Pancreas (tissue), 10 donors: ENCODE results near the gene NBEAL1. TPM values are rescaled to one million over a fixed set of nuclear protein-coding genes. Genes with fewer than 3 reads are reported as not detected.

Source experiments
- ATAC-seq, 4 donors: fragments of 200-7000 bp; cut with Tn5 transposase; one replicate each; pipeline versions ENCODE4 v1.8.0 to v1.9.1; 2020; ENCODE audit warnings: mild to moderate bottlenecking in 4 of 4, moderate library complexity in 4 of 4
- DNase-seq, 6 donors: peaks; one replicate each; pipeline ENCODE4 v3.0.0-alpha.2; 2020
- FAIRE-seq: peaks from 2 replicates; lab custom pipeline; 2012; peaks lifted over from hg19 to GRCh38; lab: Jason Lieb, UNC
- H3K27ac ChIP-seq, 4 donors: fragments of 200-600 bp; sonication (generic); 1 replicate in 3 of 4; 2 replicates in 1 of 4; pipeline versions ENCODE4 v1.5.0 to v1.8.0; 2020
- H3K27me3 ChIP-seq, 4 donors: fragments of 200-600 bp; one replicate each; pipeline ENCODE4 v1.8.0; 2021
- H3K36me3 ChIP-seq, 3 donors: fragments of 200-600 bp; sonication (generic) in 1 of 3; one replicate each; pipeline versions ENCODE4 v1.5.0 to v1.8.0; 2020 to 2021
- H3K4me1 ChIP-seq, 3 donors: fragments of 200-600 bp; one replicate each; pipeline ENCODE4 v1.8.0; 2021
- H3K4me3 ChIP-seq, 4 donors: fragments of 200-600 bp; sonication (generic) in 2 of 4; one replicate each; pipeline versions ENCODE4 v1.5.0 to v1.8.0; 2020 to 2021
- H3K9me3 ChIP-seq, 4 donors: fragments of 200-600 bp; one replicate each; pipeline ENCODE4 v1.8.0; 2021
- CTCF ChIP-seq, 4 donors: fragments of 200-600 bp; sonication (generic) in 3 of 4; IDR thresholded peaks; one replicate each; pipeline versions ENCODE4 v1.5.0 to v1.8.0; 2021; ENCODE audit warnings: antibody characterized with exemption in 4 of 4
- WGBS, 2 donors: extraction: QIAGEN DNeasy Blood & Tissue Kit; methylation state at CpG; one replicate each; pipeline ENCODE4 v1.1.7; 2013; 5-methylcytosine and 5-hydroxymethylcytosine counted together
- intact Hi-C, 3 donors: fragments of 100-400 bp; cut with DNase I; formaldehyde crosslinking; loops; one replicate each; pipeline versions ENCODE4 v1.11.1 to v1.14.2; 2022
- polyA plus RNA-seq, 2 donors: library from polyadenylated mRNA; stranded (reverse); fragments of 200-250 nt; gene quantifications; one replicate each; pipeline ENCODE4 v1.2.3, GENCODE V29; 2013
- total RNA-seq, 6 donors: library from RNA; stranded (reverse); fragmentation: NEBNext Ultra II Directional in 4 of 6; extraction: Animal tissue kit (Norgen Biotek cat#: 25700) in 4 of 6; gene quantifications; one replicate each; pipeline versions ENCODE4 v1.2.1 to v1.2.4, GENCODE V29; 2021 to 2023
- donor health status: healthy with polysubstance abuse.
- donor health status: DM: no; HTN: no; CAD: no; lungs with moderate emphysema.
- donor health status: DM: no; HTN: no; CAD: no.
- donor health status: control.
- donor health status: control.
- donor health status: Bipolar disorder and iron deficiency.
- donor health status: DM: yes; HTN: yes; CAD: no.
- donor health status: DM: no; HTN: no; CAD: no.
- donor health status: DM: no; HTN: no; CAD: no.
- donor health status: DM: yes; HTN: yes; CAD: no.

Gene NBEAL1
- total and polyA plus RNA-seq, 8 donors = 4.0 to 27.2 (median 14.5) TPM

- H3K9me3 ChIP-seq = no peaks in the 10 kb centered on the region
- intact Hi-C loops = no loop called here
- no peaks in the 10 kb centered on the region for H3K36me3 ChIP-seq
- no peak for DNase-seq
- no peak overlapping the region for H3K27ac ChIP-seq
- no peaks in the 10 kb centered on the region for H3K27me3 ChIP-seq
- peaks cover 0 to 10% (median 1%) of the 10 kb centered on the region in 3 donors for H3K4me1 ChIP-seq
- ATAC-seq = no peak
- H3K4me3 ChIP-seq = no peak overlapping the region
- no peak for TF ChIP-seq CTCF (IDR thresholded peaks at IDR 0.05)
- FAIRE-seq = no peak
Observed at GRCh38 chr2:203025592-203025991, 10.9 kb downstream of the NBEAL1 start.

- WGBS, 2 donors = 89 to 95% methylated on average over 2 of the region's 2 CpGs
- Histone ChIP-seq H3K27me3 (no peaks in the 10 kb centered on the region), H3K36me3 (no peaks in the 10 kb centered on the region), H3K9me3 (no peaks in the 10 kb centered on the region), H3K27ac (no peak overlapping the region), H3K4me1 (peaks cover 0 to 6% (median 0%) of the 10 kb centered on the region in 3 donors), H3K4me3 (no peak overlapping the region)
- ATAC-seq (no peak), DNase-seq (no peak), FAIRE-seq (no peak)
- intact Hi-C loops = no loop called here
- TF ChIP-seq CTCF (IDR thresholded peaks at IDR 0.05) = no peak
Observed at GRCh38 chr2:203030545-203030944, 15.9 kb downstream of the NBEAL1 start.

GRCh38 chr2:203030991-203031390 lies 16.3 kb downstream of the NBEAL1 start:
- intact Hi-C loops = no loop called here
- ATAC-seq (no peak), DNase-seq (no peak), FAIRE-seq (no peak)
- TF ChIP-seq CTCF (IDR thresholded peaks at IDR 0.05) = no peak
- H3K4me3 ChIP-seq = no peak overlapping the region
- WGBS, 2 donors = 83 to 86% methylated on average over 5 of the region's 5 CpGs
- no peaks in the 10 kb centered on the region for H3K36me3 ChIP-seq
- H3K4me1 ChIP-seq = peaks cover 0 to 6% (median 0%) of the 10 kb centered on the region in 3 donors
- H3K9me3 ChIP-seq = no peaks in the 10 kb centered on the region
- no peaks in the 10 kb centered on the region for H3K27me3 ChIP-seq
- H3K27ac ChIP-seq = no peak overlapping the region

- FAIRE-seq (no peak), ATAC-seq (no peak), DNase-seq (no peak)
- Histone ChIP-seq H3K4me1 (peaks cover 0 to 6% (median 0%) of the 10 kb centered on the region in 3 donors), H3K36me3 (no peaks in the 10 kb centered on the region), H3K27ac (no peak overlapping the region), H3K4me3 (no peak overlapping the region), H3K9me3 (no peaks in the 10 kb centered on the region), H3K27me3 (no peaks in the 10 kb centered on the region)
- no peak for TF ChIP-seq CTCF (IDR thresholded peaks at IDR 0.05)
- intact Hi-C loops = no loop called here
Observed at GRCh38 chr2:203033395-203033794, 18.7 kb downstream of the NBEAL1 start.

GRCh38 chr2:203035879-203036470 lies 21.3 kb downstream of the NBEAL1 start:
- H3K27me3 ChIP-seq = no peaks in the 10 kb centered on the region
- peaks cover 0 to under 1% (median 0%) of the 10 kb centered on the region in 3 donors for H3K4me1 ChIP-seq
- ATAC-seq (no peak), DNase-seq (no peak), FAIRE-seq (no peak)
- no peaks in the 10 kb centered on the region for H3K9me3 ChIP-seq
- WGBS, 2 donors = 39 to 47% methylated on average over 3 of the region's 3 CpGs
- TF ChIP-seq CTCF (IDR thresholded peaks at IDR 0.05) = no peak
- no peak overlapping the region for H3K4me3 ChIP-seq
- intact Hi-C loops = no loop called here
- H3K27ac ChIP-seq = no peak overlapping the region
- no peaks in the 10 kb centered on the region for H3K36me3 ChIP-seq
